K562 (cell line): Measurements from ENCODE around the gene MAGI3.

Experiments used
- TF ChIP-seq, protein P1 (sequence below): sonication (generic); formaldehyde crosslinking; IDR thresholded peaks from 2 replicates; pipeline ENCODE4 v1.8.0; 2022; ENCODE audit warnings: missing genetic modification reagents, mild to moderate bottlenecking, borderline replicate concordance
- TF ChIP-seq, protein P2 (sequence below): sonication (generic); formaldehyde crosslinking; IDR thresholded peaks from 2 replicates; pipeline ENCODE4 v1.9.0; 2022; ENCODE audit warnings: mild to moderate bottlenecking, missing genetic modification reagents

DNA sequence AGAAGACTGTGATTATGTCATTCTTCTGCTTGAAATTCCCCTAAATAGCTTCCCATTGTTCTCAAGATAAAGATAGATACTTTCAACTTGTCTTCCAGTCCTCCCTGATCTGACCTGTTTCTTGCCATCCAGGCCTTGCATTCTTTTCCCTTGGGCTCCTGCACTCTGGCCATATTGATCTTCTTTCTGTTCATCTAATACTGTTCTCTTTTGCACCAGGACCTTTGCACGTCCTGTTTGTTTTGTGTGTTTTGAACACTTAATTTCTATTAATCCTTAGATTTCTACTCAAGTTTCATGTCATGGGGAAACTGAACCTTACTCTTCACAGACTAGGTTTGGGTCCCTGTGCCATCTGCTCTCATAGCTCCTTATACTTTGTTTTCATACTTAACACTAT is 65.1 kb downstream of the MAGI3 start:
- TF ChIP-seq, protein P1, sequence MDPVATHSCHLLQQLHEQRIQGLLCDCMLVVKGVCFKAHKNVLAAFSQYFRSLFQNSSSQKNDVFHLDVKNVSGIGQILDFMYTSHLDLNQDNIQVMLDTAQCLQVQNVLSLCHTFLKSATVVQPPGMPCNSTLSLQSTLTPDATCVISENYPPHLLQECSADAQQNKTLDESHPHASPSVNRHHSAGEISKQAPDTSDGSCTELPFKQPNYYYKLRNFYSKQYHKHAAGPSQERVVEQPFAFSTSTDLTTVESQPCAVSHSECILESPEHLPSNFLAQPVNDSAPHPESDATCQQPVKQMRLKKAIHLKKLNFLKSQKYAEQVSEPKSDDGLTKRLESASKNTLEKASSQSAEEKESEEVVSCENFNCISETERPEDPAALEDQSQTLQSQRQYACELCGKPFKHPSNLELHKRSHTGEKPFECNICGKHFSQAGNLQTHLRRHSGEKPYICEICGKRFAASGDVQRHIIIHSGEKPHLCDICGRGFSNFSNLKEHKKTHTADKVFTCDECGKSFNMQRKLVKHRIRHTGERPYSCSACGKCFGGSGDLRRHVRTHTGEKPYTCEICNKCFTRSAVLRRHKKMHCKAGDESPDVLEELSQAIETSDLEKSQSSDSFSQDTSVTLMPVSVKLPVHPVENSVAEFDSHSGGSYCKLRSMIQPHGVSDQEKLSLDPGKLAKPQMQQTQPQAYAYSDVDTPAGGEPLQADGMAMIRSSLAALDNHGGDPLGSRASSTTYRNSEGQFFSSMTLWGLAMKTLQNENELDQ (CRISPR knock-in tag), result no peak
- TF ChIP-seq, protein P2, sequence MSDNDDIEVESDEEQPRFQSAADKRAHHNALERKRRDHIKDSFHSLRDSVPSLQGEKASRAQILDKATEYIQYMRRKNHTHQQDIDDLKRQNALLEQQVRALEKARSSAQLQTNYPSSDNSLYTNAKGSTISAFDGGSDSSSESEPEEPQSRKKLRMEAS (CRISPR knock-in tag), result no peak
